Stimulated activated CD4-positive, alpha-beta T cell treated with anti-CD3 and anti-CD28 coated beads, Interleukin-1b, Interleukin-23, amount 100 ng/mL, for 24 hours (primary cell): ENCODE measurements around the gene CRADD.

Source experiments
- DNase-seq, 4 experiments: peaks; one replicate each; pipeline ENCODE4 v3.0.0-alpha.2; 2020; ENCODE audit warnings: low read depth in 4 of 4, low spot score in 1 of 4

CRADD gene

DNA sequence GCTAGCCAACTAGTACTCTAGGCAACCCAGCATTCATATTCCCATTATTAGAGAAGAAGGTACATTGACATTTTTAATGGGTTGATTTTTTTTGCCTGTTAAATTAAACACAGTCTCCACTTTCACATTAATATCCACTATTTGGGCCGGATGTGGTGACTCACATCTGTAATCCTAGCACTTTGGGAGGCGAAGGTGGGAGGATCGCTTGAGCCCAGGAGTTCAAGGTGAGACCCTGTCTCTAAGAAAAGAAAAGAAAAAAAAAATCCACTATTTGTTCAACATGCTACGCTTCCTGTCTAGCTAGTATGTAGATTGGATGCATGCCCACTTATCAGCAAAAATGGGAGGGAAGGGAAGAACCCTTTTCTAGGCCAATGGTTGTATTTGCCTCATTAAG lies 7.1 kb upstream of the CRADD start:
- no peak for DNase-seq

- no peak for DNase-seq
Measured at GRCh38 chr12:93671044-93671443, 6.1 kb upstream of the CRADD start.

- DNase-seq = no peak
Measured at GRCh38 chr12:93673084-93673483, 4.1 kb upstream of the CRADD start.

DNA sequence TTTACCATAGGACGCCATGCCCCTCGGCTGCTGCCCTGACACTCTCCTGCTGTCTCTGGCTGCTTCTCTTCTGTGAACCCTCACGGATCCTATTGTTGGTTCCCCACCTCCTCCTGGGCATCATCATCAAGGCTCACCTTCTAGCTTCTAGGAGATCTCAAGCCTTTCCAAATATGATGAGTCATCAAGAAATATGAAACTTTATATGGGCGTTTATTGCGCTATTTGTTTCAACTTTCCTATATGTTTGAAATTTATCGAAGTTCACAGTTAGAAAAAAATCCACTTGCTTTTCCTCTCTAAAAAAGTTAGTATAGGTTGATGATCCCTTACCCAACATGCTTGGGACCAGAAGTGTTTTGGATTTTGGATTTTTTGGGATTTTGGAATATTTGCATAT lies 2.8 kb upstream of the CRADD start:
- no peak for DNase-seq

GRCh38 chr12:93676408-93677194 lies 574 bp upstream of the CRADD start:
- DNase-seq = no peak

DNA sequence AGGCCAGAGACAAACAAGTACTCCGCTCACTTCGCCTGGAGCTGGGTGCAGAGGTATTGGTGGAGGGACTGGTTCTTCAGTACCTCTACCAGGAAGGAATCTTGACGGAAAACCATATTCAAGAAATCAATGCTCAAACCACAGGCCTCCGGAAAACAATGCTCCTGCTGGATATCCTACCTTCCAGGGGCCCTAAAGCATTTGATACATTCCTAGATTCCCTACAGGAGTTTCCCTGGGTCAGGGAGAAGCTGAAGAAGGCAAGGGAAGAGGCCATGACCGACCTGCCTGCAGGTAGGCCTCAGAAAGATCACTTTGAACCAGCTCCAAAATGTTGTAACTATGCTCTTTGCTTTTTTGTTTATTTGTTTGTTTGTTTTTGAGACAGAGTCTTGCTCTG lies 1.6 kb downstream of the CRADD start:
- DNase-seq = no peak

DNA sequence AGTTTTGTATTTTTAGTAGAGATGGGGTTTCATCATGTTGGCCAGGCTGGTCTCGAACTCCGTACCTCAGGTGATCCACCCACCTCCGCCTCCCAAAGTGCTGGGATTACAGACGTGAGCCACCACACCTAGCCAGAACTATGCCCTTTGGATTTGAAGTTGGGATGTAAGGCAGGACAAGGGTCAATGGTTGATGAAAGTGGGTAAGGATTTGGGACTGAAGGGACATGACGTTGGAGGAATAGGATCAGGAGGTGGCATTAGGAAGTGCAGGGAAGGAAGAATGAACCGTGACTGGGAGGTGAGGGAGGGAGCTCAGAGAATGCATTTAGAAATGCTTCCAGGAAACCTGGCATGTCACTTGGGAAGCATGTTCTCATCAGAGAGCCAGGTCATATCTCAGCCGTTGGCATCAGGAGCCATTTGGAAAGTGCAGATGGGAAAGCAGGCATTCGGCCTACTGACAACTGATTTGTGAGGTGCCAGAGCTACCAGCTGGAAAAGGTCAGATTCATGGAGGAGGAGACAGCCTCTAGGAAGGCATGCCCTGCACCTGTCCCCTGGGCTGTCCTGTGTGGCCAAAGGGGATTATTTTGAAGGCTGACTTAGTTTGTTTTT lies 2.2 kb downstream of the CRADD start:
- DNase-seq = no peak

- DNase-seq = no peak
Measured at GRCh38 chr12:93680006-93680405, 2.8 kb downstream of the CRADD start.

DNA sequence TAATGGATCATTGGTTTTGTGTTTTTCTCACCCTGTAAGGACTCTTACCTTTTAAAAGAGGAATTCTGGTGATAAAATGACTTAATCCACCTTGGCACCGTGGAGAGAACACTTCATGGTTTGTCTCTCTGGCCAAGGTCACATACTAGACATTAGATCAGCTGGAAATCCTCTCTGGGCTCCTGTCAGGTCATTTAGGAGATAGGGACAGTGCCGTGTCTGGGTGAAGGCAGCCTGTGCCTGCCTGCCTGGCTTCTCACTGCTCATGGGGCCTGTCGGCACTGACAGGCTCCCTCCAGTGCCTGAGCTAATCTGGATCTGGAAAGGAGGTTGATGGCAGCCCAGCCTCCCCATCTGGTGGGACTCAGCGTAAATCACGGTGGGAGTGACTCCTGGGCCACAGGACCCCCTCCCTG lies 5.7 kb downstream of the CRADD start:
- DNase-seq = no peak

GRCh38 chr12:93683410-93683809 lies 6.2 kb downstream of the CRADD start:
- DNase-seq = no peak

GRCh38 chr12:93684716-93685115 lies 7.5 kb downstream of the CRADD start:
- no peak for DNase-seq

DNA sequence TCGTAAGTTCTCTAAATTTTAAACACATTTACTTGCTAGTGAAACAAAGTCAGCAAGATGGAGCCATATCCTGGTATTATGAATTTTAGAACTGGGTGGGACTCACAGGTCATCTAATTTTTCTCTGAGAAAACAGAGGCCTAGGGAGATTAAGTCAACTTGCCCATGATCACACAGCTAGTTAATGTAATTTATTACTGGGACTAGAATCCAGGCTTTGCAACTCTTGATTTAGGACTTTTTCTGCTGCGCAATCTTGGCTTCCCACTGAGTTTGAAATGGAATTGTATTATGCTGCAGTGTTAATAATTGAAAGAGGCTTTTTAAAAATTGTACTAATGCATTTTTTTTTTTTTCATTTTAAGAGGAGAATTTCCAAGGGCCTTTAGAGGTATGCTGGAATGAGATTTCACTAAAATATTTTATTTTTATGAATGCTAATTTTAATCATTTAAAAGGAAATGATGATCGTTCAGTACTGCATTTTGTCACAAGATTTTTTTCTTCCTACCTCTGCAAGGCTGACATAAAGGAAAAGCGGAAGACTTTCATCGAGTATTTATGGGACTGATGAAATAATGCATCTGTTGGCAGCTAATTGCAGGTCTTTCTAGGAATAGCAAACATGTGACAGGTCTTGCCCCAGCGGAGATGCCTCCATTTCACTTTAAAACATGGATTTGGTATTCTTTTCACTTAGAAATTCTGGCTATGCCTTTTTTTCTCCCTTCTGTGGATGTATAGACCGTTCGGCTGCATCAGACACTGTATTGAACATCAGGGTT lies 9.6 kb downstream of the CRADD start:
- DNase-seq = no peak

DNA sequence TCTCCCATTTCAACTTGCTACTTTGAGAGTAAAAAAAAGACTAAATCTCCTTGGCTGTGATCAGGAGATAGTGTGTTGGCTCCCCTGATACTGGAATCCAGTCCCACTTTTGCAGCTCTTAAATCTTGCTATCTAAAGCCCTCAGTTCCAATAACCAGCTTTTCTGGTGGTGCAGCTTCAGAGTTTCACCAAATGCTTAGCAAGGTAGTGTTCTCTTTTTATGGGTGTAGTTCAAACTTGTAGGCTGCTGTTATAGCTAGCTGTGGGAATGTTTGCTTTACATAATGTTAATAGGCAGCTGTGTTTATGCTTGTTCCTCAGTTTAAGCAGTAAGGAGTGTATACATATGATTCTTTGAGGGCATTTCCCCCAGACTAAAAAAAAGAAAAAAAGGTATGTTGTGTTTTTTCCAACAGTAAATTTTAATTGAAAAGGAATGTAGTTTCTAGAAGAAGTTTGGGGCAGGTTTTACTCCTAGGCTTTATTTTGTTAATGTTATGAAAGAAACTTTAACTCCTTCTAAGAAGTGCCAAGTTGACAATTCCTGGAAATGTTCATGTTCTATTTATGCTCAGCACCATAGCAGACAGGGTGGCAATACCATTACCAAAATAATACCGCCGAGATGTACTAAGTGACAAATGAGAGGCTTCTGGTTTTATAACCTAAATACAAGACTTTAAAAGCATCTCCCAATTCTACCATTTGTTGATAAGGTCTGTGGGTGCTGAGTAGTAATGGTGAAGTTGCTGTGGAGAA lies 12.1 kb downstream of the CRADD start:
- DNase-seq = no peak

- DNase-seq = no peak
Measured at GRCh38 chr12:93696462-93696861, 19.3 kb downstream of the CRADD start.

GRCh38 chr12:93698307-93699092 lies 21.3 kb downstream of the CRADD start:
- no peak for DNase-seq

DNA sequence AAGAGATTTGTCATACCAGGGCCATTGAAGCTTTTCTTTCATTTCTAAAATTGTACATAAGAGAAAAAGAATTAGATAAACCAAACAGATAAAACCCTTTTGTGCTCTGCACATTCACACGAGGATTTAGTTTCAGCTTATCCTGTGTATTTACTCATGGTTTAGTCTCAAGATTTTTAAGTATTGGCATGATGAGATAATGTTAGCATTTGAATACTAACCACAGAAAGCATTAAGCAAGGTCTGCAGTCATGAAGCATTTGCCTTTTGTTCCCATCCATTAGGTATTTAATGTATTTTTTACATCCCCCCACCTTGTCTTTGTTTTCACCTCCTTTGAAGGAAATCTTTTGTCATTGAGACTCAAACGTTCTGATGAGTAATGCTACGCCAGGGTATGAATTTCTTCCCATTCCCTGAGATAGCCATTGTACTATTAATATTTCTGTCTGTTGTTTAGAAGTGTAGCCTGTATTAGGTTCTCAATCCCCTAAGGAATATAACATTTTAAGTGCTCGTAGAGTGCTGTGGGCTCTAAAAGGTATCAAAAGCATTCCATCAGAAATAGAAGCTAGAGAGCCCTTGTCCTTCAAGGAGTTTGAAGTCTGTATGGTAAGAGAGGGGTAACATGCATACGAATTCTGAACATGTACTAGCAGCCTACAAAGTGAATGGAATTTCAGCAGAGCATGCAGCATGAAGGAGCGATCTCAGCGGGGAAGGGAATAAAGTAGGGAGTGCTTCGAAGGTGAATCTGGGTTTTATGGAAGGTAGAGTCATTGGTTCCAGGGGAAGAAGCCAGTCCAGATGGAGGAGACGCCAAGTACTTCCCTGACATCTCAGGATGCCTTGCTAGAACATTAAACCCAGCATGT lies 22.3 kb downstream of the CRADD start:
- no peak for DNase-seq

DNA sequence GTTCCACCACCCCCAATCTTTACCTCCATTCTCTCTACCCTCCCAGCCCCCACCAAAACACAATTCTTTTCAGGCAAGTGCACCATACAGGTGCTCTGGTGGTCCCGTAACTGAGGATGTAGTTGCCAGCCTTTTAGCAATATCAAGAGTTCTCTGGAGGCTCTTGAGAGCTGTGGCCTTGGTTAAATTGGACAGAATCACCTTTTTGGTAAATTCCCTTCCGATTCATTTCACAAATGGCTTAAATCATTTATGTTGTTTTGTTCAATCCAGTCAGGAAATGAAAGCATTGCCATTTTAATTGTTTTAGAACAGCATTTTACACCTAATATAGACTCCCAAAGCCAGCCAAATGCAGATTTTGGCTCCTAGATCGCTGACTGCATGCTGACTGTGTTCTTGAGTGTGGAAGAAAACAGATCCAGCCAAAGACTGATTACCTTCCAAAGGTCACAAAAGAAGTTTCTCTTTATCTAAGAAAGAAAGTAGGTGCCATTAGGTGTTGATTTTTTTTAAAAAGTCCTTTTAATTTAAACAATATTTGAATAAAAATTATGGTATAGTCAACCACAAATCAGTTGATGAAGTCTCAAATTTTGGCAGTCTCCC lies 25.6 kb downstream of the CRADD start:
- no peak for DNase-seq

GRCh38 chr12:93704122-93704521 lies 26.9 kb downstream of the CRADD start:
- no peak for DNase-seq

DNA sequence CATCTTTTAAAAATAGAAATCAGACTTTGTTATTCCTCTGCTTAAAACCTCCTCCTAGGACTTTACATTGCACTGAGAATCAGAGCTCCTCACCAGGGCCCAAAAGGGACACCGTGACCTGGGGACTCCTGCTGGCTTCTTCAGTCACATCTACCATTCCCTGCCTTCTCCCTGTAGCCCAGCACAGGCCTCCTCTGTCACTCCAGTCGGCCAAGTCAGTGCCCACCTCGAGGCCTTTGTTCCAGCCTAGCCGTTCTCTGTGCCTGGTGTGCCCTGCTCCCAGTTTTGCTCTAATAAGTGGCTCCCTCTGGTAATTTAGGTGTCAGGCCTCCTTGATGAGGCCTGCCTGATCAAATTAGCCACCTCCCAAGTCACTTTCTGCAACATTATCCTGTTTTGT lies 27.4 kb downstream of the CRADD start:
- DNase-seq = no peak
